K562 (cell line): ENCODE results near the gene CCDC85A. TPM values are rescaled to one million over a fixed set of nuclear protein-coding genes. Genes with fewer than 3 reads are reported as not detected.

ENCODE experiments used
- ATAC-seq: fragments of 200-7000 bp; cut with Tn5 transposase; 3 replicates; pipeline ENCODE4 v1.9.1; 2020; ENCODE audit warnings: moderate library complexity
- BruUV-seq: library from RNA; stranded (reverse); fragments of 400-500 nt; replicated peaks from 2 replicates; lab custom pipeline; 2021; lab: Mats Ljungman, UMichigan
- CTCF ChIA-PET: fragments of 300-600 bp; formaldehyde crosslinking; extraction: SDS; loops from one replicate; lab custom pipeline; 2021; ENCODE audit warnings: low intra/inter-chr PET ratio; lab: Yijun Ruan, JAX
- POLR2A ChIA-PET: fragments of 300-600, 350-650 bp; sonication (Branson Sonifier 250); formaldehyde crosslinking; extraction: SDS; loops from one replicate; lab custom pipeline; 2021; ENCODE audit warnings: antibody characterized with exemption, inconsistent platforms; lab: Yijun Ruan, JAX
- DNase-seq, 4 experiments: peaks; one replicate each; pipeline versions ENCODE4 v3.0.0 to v3.0.0-alpha.2; 2011 to 2018; ENCODE audit warnings: low spot score in 3 of 4, mixed read lengths in 3 of 4; ENCODE audit errors: extremely low read depth in 1 of 4
- FAIRE-seq: peaks from 2 replicates; lab custom pipeline; 2011; peaks lifted over from hg19 to GRCh38; lab: Jason Lieb, UNC
- H2AFZ ChIP-seq: 2 replicates; pipeline ENCODE4 v1.6.0; 2011; ENCODE audit warnings: low read depth, low read length, control low read depth, inconsistent platforms
- H3K27ac ChIP-seq: fragments of 200-600 bp; 3 replicates; pipeline ENCODE4 v1.8.0; 2011; ENCODE audit warnings: low read depth, mild to moderate bottlenecking, control low read depth, inconsistent platforms, low read length, moderate library complexity, mixed read lengths; ENCODE audit errors: extremely low read depth
- H3K27me3 ChIP-seq, 2 experiments: fragments of 300-600 bp in 1 of 2; 2 replicates in 1 of 2; 3 replicates in 1 of 2; pipeline versions ENCODE4 v1.6.0 to v1.8.0; 2011; ENCODE audit warnings: inconsistent platforms in 2 of 2, low read length in 2 of 2, mild to moderate bottlenecking in 1 of 2, mixed read lengths in 1 of 2, moderate library complexity in 1 of 2; ENCODE audit not compliant: control insufficient read depth in 2 of 2, insufficient read depth in 2 of 2
- H3K36me3 ChIP-seq: fragments of 300-600 bp; 3 replicates; pipeline ENCODE4 v1.8.0; 2011; ENCODE audit warnings: mild to moderate bottlenecking, low read length, inconsistent platforms; ENCODE audit not compliant: control insufficient read depth, insufficient read depth
- H3K4me1 ChIP-seq, 2 experiments: fragments of 200-600 bp in 1 of 2; replicated peaks in 1 of 2; 2 replicates in 1 of 2; 3 replicates in 1 of 2; pipeline versions ENCODE4 v1.5.1 to v1.8.0; 2011; ENCODE audit warnings: inconsistent platforms in 2 of 2, low read length in 2 of 2, mild to moderate bottlenecking in 1 of 2, mixed read lengths in 1 of 2, moderate library complexity in 1 of 2; ENCODE audit not compliant: control insufficient read depth in 2 of 2, insufficient read depth in 2 of 2
- H3K4me2 ChIP-seq: 2 replicates; pipeline ENCODE4 v1.6.1; 2011; ENCODE audit warnings: low read length, control low read depth, inconsistent platforms, mixed read lengths; ENCODE audit not compliant: insufficient read depth
- H3K4me3 ChIP-seq: fragments of 200-600 bp; sonication (generic), shearing (Covaris generic); 2 replicates; pipeline ENCODE4 v1.5.1; 2016; ENCODE audit warnings: control low read depth, inconsistent platforms
- H3K79me2 ChIP-seq: fragments of 200-600 bp; 3 replicates; pipeline ENCODE4 v1.8.0; 2011; ENCODE audit warnings: low read length, inconsistent platforms; ENCODE audit not compliant: control insufficient read depth, insufficient read depth
- H3K9ac ChIP-seq, 2 experiments: 2 replicates each; pipeline versions ENCODE4 v1.6.0 to v1.6.1; 2011; ENCODE audit warnings: low read depth in 2 of 2, low read length in 2 of 2, control low read depth in 1 of 2, inconsistent platforms in 1 of 2, mild to moderate bottlenecking in 1 of 2, mixed read lengths in 1 of 2; ENCODE audit not compliant: insufficient read depth in 1 of 2
- H3K9me1 ChIP-seq: one replicate; pipeline ENCODE4 v1.6.0; 2011; ENCODE audit warnings: inconsistent platforms, mild to moderate bottlenecking, low read length, moderate library complexity; ENCODE audit not compliant: control insufficient read depth, insufficient read depth
- H3K9me3 ChIP-seq: replicated peaks from 2 replicates; pipeline ENCODE4 v1.5.1; 2011; ENCODE audit warnings: low read depth, low read length, inconsistent platforms; ENCODE audit not compliant: control insufficient read depth, insufficient read depth
- H4K20me1 ChIP-seq: replicated peaks from 2 replicates; pipeline ENCODE4 v1.6.1; 2011; ENCODE audit warnings: low read length, inconsistent platforms, mixed read lengths; ENCODE audit not compliant: control insufficient read depth, insufficient read depth
- CEBPB ChIP-seq: fragments of 450-650 bp; IDR thresholded peaks from 2 replicates; pipeline ENCODE4 v1.6.1; 2016; ENCODE audit warnings: missing genetic modification characterization, missing compliant biosample characterization
- ELF1 ChIP-seq: fragments of 200-800 bp; sonication (Bioruptor generic); IDR thresholded peaks from 2 replicates; pipeline ENCODE4 v1.6.1; 2016; ENCODE audit warnings: missing genetic modification characterization, missing compliant biosample characterization
- ETV5 ChIP-seq: sonication (generic); formaldehyde crosslinking; IDR thresholded peaks from 2 replicates; pipeline ENCODE4 v1.4.0; 2020; ENCODE audit warnings: low read depth, mild to moderate bottlenecking, missing genetic modification reagents
- GTF2E2 ChIP-seq: fragments of 200-800 bp; sonication (Bioruptor generic); IDR thresholded peaks from 2 replicates; pipeline ENCODE4 v1.6.1; 2016; ENCODE audit warnings: missing genetic modification characterization, missing compliant biosample characterization
- HCFC1 ChIP-seq: IDR thresholded peaks from 2 replicates; pipeline ENCODE4 v1.6.1; 2012; ENCODE audit warnings: low read depth, low read length, improper control_type of control experiment
- MEF2A ChIP-seq: IDR thresholded peaks from 2 replicates; pipeline ENCODE4 v1.6.1; 2011; ENCODE audit warnings: low read depth, mild to moderate bottlenecking, low read length, moderate library complexity; ENCODE audit not compliant: control insufficient read depth
- MTF1 ChIP-seq: fragments of 250-450 bp; sonication (Bioruptor Pico); IDR thresholded peaks from 2 replicates; pipeline ENCODE4 v1.9.0; 2021; ENCODE audit warnings: moderate library complexity, mild to moderate bottlenecking, inconsistent platforms, borderline replicate concordance
- NONO ChIP-seq, 2 experiments: fragments of 200-400 bp in 1 of 2; fragments of 450-650 bp in 1 of 2; formaldehyde crosslinking in 1 of 2; IDR thresholded peaks; 2 replicates each; pipeline ENCODE4 v1.6.1; 2017; ENCODE audit warnings: low read depth in 2 of 2, mild to moderate bottlenecking in 2 of 2, moderate library complexity in 2 of 2, low read length in 1 of 2
- POU5F1 ChIP-seq: fragments of 150-350 bp; IDR thresholded peaks from 2 replicates; pipeline ENCODE4 v1.6.1; 2014; ENCODE audit warnings: borderline replicate concordance, low read length, low read depth, mild to moderate bottlenecking; ENCODE audit not compliant: partially characterized antibody
- ZC3H8 ChIP-seq: fragments of 450-650 bp; IDR thresholded peaks from 2 replicates; pipeline ENCODE4 v1.6.1; 2017
- ZFX ChIP-seq: sonication (generic); formaldehyde crosslinking; IDR thresholded peaks from 2 replicates; pipeline ENCODE4 v1.8.0; 2022; ENCODE audit warnings: mild to moderate bottlenecking, missing genetic modification reagents, moderate library complexity
- WGBS: fragments of 100-300 bp; shearing (Covaris generic); methylation state at CpG from one replicate; pipeline ENCODE4 v1.1.6; 2016; ENCODE audit warnings: low coverage, mixed read lengths; ENCODE audit not compliant: insufficient coverage; ENCODE audit errors: missing lambda C conversion rate; 5-methylcytosine and 5-hydroxymethylcytosine counted together
- in situ Hi-C: fragments of 300-500 bp; cut with MboI; formaldehyde crosslinking; loops from 4 replicates; pipeline ENCODE4 v1.15.0; 2018; ENCODE audit warnings: inconsistent platforms, mixed read lengths
- intact Hi-C: fragments of 100-400 bp; cut with micrococcal nuclease; formaldehyde crosslinking; loops from 2 replicates; pipeline ENCODE4 v1.14.2; 2022
- polyA plus RNA-seq, 8 experiments: library from polyadenylated mRNA; depleted of rRNA in 4 of 8; stranded (reverse) in 5 of 8; unstranded in 3 of 8; fragments of >200 nt; fragmentation: Nextera tagmentation in 2 of 8; fragmentation: Illumina TruSeq in 1 of 8; extraction: Ambion mirVana in 2 of 8; extraction: Trizol in 1 of 8; gene quantifications; 2 replicates each; pipeline versions ENCODE4 v1.2.1 to v1.2.3, GENCODE V29; 2011 to 2014; ENCODE audit warnings: inconsistent platforms in 1 of 8, missing spikeins in 1 of 8
- total RNA-seq, 7 experiments: library from RNA; depleted of rRNA in 6 of 7; stranded (reverse); fragments of >200 nt in 6 of 7; fragmentation: Illumina TruSeq in 2 of 7; extraction: Trizol in 2 of 7; gene quantifications; 2 replicates each; pipeline versions ENCODE4 v1.2.1 to v1.2.3, GENCODE V29; 2011 to 2021; ENCODE audit warnings: low replicate concordance in 1 of 7
- TF ChIP-seq, protein P1 (sequence below): sonication (generic); formaldehyde crosslinking; IDR thresholded peaks from 2 replicates; pipeline ENCODE4 v1.8.1; 2023; ENCODE audit warnings: missing genetic modification reagents, mild to moderate bottlenecking, borderline replicate concordance

The CCDC85A gene
- total and polyA plus RNA-seq, 9 of the 15 experiments (the other 6 are each of a cell fraction or from before 2014, with no cell fraction given): 0.03 to 0.14 (median 0.10) TPM; not detected in 5

DNA sequence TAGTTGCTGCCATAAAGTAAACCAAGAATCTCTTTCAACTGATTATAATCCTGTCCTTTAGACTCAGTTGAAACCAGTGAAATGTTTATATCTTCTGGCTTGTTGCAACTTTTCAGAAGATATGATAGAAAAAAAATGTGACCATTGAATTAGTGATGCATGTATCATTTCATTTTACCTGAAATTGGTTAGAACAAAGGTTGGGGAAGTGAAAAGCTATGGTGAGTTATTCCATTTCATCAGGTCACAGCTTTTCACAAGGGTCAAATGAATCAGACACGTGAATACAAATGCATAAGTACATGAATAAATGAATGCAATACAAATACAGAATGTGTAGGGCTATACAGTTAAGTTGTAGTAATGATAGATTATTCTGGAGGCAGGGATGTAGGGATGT lies 15.1 kb downstream of the CCDC85A start:
- H2AFZ ChIP-seq: no peak overlapping the region
- H3K27ac ChIP-seq: no peak overlapping the region
- in situ Hi-C loops (loop anchor here (25.0 kb wide), 1 partner anchor 538 kb away; no protein-coding TSS in a partner anchor), intact Hi-C loops (no loop called here)
- ATAC-seq (no peak), DNase-seq (no peak), FAIRE-seq (no peak)
- whole genome bisulfite sequencing: 0% methylated on average over 1 of the region's 1 CpG
- ChIA-PET CTCF (interaction anchor here (0.5 kb wide), 1 partner anchor 1718 kb away, joined by 4 read pairs; no protein-coding TSS in a partner anchor), POLR2A (no interaction called here)
- H3K79me2 ChIP-seq: no peaks in the 10 kb centered on the region
- no peaks in the 10 kb centered on the region for H4K20me1 ChIP-seq
- H3K4me3 ChIP-seq: no peak overlapping the region
- H3K9ac ChIP-seq: no peak overlapping the region
- H3K36me3 ChIP-seq: no peaks in the 10 kb centered on the region
- BruUV-seq: no TSS peak
- no peaks in the 10 kb centered on the region for H3K4me1 ChIP-seq
- no peak overlapping the region for H3K4me2 ChIP-seq
- H3K9me3 ChIP-seq: no peaks in the 10 kb centered on the region
- H3K9me1 ChIP-seq: no peaks in the 10 kb centered on the region
- H3K27me3 ChIP-seq: no peaks in the 10 kb centered on the region
- TF ChIP-seq HCFC1 (no peak), ZC3H8 (no peak), CEBPB (tag) (no peak), NONO (IDR thresholded peaks at IDR 0.05; ENCODE audit: low read depth in 2 of 2, low read length in 1 of 2) (no peak), MTF1 (CRISPR knock-in tag) (no peak), POU5F1 (no peak), GTF2E2 (tag) (no peak), ELF1 (tag) (no peak), ZFX (CRISPR knock-in tag) (no peak), ETV5 (CRISPR knock-in tag) (no peak), MEF2A (no peak)
- TF ChIP-seq, protein P1, sequence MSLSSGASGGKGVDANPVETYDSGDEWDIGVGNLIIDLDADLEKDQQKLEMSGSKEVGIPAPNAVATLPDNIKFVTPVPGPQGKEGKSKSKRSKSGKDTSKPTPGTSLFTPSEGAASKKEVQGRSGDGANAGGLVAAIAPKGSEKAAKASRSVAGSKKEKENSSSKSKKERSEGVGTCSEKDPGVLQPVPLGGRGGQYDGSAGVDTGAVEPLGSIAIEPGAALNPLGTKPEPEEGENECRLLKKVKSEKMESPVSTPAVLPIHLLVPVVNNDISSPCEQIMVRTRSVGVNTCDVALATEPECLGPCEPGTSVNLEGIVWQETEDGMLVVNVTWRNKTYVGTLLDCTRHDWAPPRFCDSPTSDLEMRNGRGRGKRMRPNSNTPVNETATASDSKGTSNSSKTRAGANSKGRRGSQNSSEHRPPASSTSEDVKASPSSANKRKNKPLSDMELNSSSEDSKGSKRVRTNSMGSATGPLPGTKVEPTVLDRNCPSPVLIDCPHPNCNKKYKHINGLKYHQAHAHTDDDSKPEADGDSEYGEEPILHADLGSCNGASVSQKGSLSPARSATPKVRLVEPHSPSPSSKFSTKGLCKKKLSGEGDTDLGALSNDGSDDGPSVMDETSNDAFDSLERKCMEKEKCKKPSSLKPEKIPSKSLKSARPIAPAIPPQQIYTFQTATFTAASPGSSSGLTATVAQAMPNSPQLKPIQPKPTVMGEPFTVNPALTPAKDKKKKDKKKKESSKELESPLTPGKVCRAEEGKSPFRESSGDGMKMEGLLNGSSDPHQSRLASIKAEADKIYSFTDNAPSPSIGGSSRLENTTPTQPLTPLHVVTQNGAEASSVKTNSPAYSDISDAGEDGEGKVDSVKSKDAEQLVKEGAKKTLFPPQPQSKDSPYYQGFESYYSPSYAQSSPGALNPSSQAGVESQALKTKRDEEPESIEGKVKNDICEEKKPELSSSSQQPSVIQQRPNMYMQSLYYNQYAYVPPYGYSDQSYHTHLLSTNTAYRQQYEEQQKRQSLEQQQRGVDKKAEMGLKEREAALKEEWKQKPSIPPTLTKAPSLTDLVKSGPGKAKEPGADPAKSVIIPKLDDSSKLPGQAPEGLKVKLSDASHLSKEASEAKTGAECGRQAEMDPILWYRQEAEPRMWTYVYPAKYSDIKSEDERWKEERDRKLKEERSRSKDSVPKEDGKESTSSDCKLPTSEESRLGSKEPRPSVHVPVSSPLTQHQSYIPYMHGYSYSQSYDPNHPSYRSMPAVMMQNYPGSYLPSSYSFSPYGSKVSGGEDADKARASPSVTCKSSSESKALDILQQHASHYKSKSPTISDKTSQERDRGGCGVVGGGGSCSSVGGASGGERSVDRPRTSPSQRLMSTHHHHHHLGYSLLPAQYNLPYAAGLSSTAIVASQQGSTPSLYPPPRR (CRISPR knock-in tag): no peak
